ENCODE measurements around the gene ARHGEF10L. TPM values are rescaled to one million over a fixed set of nuclear protein-coding genes. Genes with fewer than 3 reads are reported as not detected.

ARHGEF10L gene
- total RNA-seq, 4 donors from 2014 or later, result 38.5 to 73.8 (median 41.7) TPM

GRCh38 chr1:17687145-17687544 is 147.6 kb downstream of the ARHGEF10L start:
- no peaks in the 10 kb centered on the region for H3K27me3 ChIP-seq
- no peaks in the 10 kb centered on the region for H3K9me3 ChIP-seq
- H3K4me3 ChIP-seq, result no peak overlapping the region
- no peak for DNase-seq (ENCODE audit: low spot score in 2 of 2)
- H3K4me1 ChIP-seq, result peaks cover 0 to 28% (median 0%) of the 10 kb centered on the region in 4 donors
- H3K36me3 ChIP-seq, result peaks cover 0 to 54% (median 0%) of the 10 kb centered on the region in 3 donors
- 69 to 71% methylated on average over 7 of the region's 7 CpGs for WGBS, 2 donors
- no peak for TF ChIP-seq EP300 (IDR thresholded peaks at IDR 0.05)
- no peak for TF ChIP-seq POLR2A (IDR thresholded peaks at IDR 0.05)
- H3K27ac ChIP-seq, result no peak overlapping the region

- Histone ChIP-seq H3K9me3 (no peaks in the 10 kb centered on the region), H3K27me3 (no peaks in the 10 kb centered on the region), H3K27ac (no peak overlapping the region), H3K4me1 (peaks cover 0 to 20% (median 0%) of the 10 kb centered on the region in 4 donors), H3K4me3 (no peak overlapping the region), H3K36me3 (peaks cover 0 to 65% (median 0%) of the 10 kb centered on the region in 3 donors)
- 88 to 92% methylated on average over 5 to 8 of the region's 8 CpGs for WGBS, 2 donors
- no peak for DNase-seq (ENCODE audit: low spot score in 2 of 2)
- no peak for TF ChIP-seq CTCF (IDR thresholded peaks at IDR 0.05)
- TF ChIP-seq EP300 (IDR thresholded peaks at IDR 0.05), result no peak
- no peak for TF ChIP-seq POLR2A (IDR thresholded peaks at IDR 0.05)
Observed at GRCh38 chr1:17688217-17688810, 148.8 kb downstream of the ARHGEF10L start.

- Histone ChIP-seq H3K9me3 (no peaks in the 10 kb centered on the region), H3K27ac (no peak overlapping the region), H3K4me3 (no peak overlapping the region), H3K27me3 (no peaks in the 10 kb centered on the region), H3K36me3 (peaks cover 0 to 67% (median 0%) of the 10 kb centered on the region in 3 donors), H3K4me1 (peaks cover 0 to 20% (median 0%) of the 10 kb centered on the region in 4 donors)
- no peak for DNase-seq (ENCODE audit: low spot score in 2 of 2)
- 83 to 93% methylated on average over 6 to 9 of the region's 9 CpGs for WGBS, 2 donors
- TF ChIP-seq CTCF (IDR thresholded peaks at IDR 0.05), result no peak
- no peak for TF ChIP-seq EP300 (IDR thresholded peaks at IDR 0.05)
- no peak for TF ChIP-seq POLR2A (IDR thresholded peaks at IDR 0.05)
Observed at GRCh38 chr1:17689011-17689410, 149.5 kb downstream of the ARHGEF10L start.

- no peak overlapping the region for H3K4me3 ChIP-seq
- no peaks in the 10 kb centered on the region for H3K9me3 ChIP-seq
- no peak overlapping the region for H3K27ac ChIP-seq
- TF ChIP-seq POLR2A (IDR thresholded peaks at IDR 0.05) (no peak), EP300 (IDR thresholded peaks at IDR 0.05) (no peak), CTCF (IDR thresholded peaks at IDR 0.05) (no peak)
- peaks cover 0 to 84% (median 0%) of the 10 kb centered on the region in 3 donors for H3K36me3 ChIP-seq
- no peaks in the 10 kb centered on the region for H3K27me3 ChIP-seq
- H3K4me1 ChIP-seq, result peaks cover 0 to 16% (median 0%) of the 10 kb centered on the region in 4 donors
- DNase-seq (ENCODE audit: low spot score in 2 of 2), result no peak
- WGBS, 2 donors, result 51% methylated on average over 11 of the region's 11 CpGs
Observed at GRCh38 chr1:17690906-17691634, 151.6 kb downstream of the ARHGEF10L start.

GRCh38 chr1:17692645-17693044 is 153.1 kb downstream of the ARHGEF10L start:
- Histone ChIP-seq H3K4me1 (peaks cover 0 to 23% (median 0%) of the 10 kb centered on the region in 4 donors), H3K4me3 (no peak overlapping the region), H3K9me3 (no peaks in the 10 kb centered on the region), H3K27ac (no peak overlapping the region), H3K27me3 (no peaks in the 10 kb centered on the region), H3K36me3 (peaks cover 0 to 85% (median 0%) of the 10 kb centered on the region in 3 donors)
- 77 to 79% methylated on average over 9 of the region's 9 CpGs for WGBS, 2 donors
- TF ChIP-seq EP300 (IDR thresholded peaks at IDR 0.05) (no peak), POLR2A (IDR thresholded peaks at IDR 0.05) (no peak), CTCF (IDR thresholded peaks at IDR 0.05) (no peak)
- DNase-seq (ENCODE audit: low spot score in 2 of 2), result no peak
